Glutamatergic neuron (in vitro differentiated cells): ENCODE measurements around the gene ABCF2. TPM values are rescaled to one million over a fixed set of nuclear protein-coding genes. Genes with fewer than 3 reads are reported as not detected.

ENCODE experiments used
- DNase-seq: peaks from one replicate; pipeline ENCODE4 v3.0.0; 2022
- H3K27ac Mint-ChIP-seq: one replicate; pipeline ENCODE4 v1.8.0; 2020; ENCODE audit warnings: mild to moderate bottlenecking, mixed read lengths, inconsistent platforms; ENCODE audit not compliant: unreplicated experiment
- H3K27me3 Mint-ChIP-seq: one replicate; pipeline ENCODE4 v1.8.0; 2020; ENCODE audit warnings: mild to moderate bottlenecking, moderate library complexity, mixed read lengths, inconsistent platforms; ENCODE audit not compliant: unreplicated experiment
- H3K36me3 Mint-ChIP-seq: one replicate; pipeline ENCODE4 v1.8.0; 2020; ENCODE audit warnings: mild to moderate bottlenecking, mixed read lengths, inconsistent platforms; ENCODE audit not compliant: unreplicated experiment
- H3K4me1 Mint-ChIP-seq: one replicate; pipeline ENCODE4 v1.8.0; 2020; ENCODE audit warnings: mild to moderate bottlenecking, low read depth, mixed read lengths, inconsistent platforms; ENCODE audit not compliant: unreplicated experiment
- H3K4me3 Mint-ChIP-seq: one replicate; pipeline ENCODE4 v1.8.0; 2020; ENCODE audit warnings: mild to moderate bottlenecking, mixed read lengths, inconsistent platforms; ENCODE audit not compliant: unreplicated experiment
- H3K9me3 Mint-ChIP-seq: one replicate; pipeline ENCODE4 v1.8.0; 2020; ENCODE audit warnings: mild to moderate bottlenecking, moderate library complexity, mixed read lengths, inconsistent platforms; ENCODE audit not compliant: unreplicated experiment
- total RNA-seq: library from RNA; stranded (reverse); fragmentation: NEBNext Ultra II Directional; extraction: Animal tissue kit (Norgen Biotek cat#: 25700); gene quantifications from one replicate; pipeline ENCODE4 v1.2.1, GENCODE V29; 2021; ENCODE audit not compliant: unreplicated experiment
- TF ChIP-seq, protein P1 (sequence below): fragments of 200-600 bp; sonication (generic); IDR thresholded peaks from one replicate; pipeline ENCODE4 v1.5.0; 2021; ENCODE audit not compliant: partially characterized antibody, unreplicated experiment

The ABCF2 gene
- total RNA-seq, 1 donor from 2014 or later, result 39.1 TPM

DNA sequence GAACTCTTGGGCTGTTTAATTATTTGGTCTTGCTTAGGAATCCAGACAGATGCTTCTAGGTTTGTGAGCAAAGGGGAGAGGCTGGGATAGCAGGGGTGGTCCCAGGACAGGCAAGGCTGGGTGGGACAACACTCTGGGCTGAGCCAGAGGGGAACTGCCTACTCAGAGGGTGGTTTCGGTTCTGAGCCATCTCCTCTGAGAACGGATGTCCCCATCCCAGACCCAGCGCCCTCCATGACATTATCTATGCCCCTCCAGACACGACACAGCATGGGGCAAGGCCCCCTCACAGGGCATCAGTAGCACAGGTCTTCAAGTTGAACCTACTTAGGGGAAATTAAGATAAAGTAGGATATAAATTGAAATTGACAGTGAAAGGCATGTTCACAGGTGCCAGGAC lies 47.1 kb downstream of the ABCF2 start:
- H3K27me3 Mint-ChIP-seq, result peaks cover 10% of the 10 kb centered on the region
- peaks cover 9% of the 10 kb centered on the region for H3K9me3 Mint-ChIP-seq
- TF ChIP-seq, protein P1, sequence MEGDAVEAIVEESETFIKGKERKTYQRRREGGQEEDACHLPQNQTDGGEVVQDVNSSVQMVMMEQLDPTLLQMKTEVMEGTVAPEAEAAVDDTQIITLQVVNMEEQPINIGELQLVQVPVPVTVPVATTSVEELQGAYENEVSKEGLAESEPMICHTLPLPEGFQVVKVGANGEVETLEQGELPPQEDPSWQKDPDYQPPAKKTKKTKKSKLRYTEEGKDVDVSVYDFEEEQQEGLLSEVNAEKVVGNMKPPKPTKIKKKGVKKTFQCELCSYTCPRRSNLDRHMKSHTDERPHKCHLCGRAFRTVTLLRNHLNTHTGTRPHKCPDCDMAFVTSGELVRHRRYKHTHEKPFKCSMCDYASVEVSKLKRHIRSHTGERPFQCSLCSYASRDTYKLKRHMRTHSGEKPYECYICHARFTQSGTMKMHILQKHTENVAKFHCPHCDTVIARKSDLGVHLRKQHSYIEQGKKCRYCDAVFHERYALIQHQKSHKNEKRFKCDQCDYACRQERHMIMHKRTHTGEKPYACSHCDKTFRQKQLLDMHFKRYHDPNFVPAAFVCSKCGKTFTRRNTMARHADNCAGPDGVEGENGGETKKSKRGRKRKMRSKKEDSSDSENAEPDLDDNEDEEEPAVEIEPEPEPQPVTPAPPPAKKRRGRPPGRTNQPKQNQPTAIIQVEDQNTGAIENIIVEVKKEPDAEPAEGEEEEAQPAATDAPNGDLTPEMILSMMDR, result no peak
- H3K4me1 Mint-ChIP-seq, result peaks cover 14% of the 10 kb centered on the region
- no peak overlapping the region for H3K27ac Mint-ChIP-seq
- DNase-seq, result no peak
- H3K4me3 Mint-ChIP-seq, result no peak overlapping the region
- no peaks in the 10 kb centered on the region for H3K36me3 Mint-ChIP-seq

DNA sequence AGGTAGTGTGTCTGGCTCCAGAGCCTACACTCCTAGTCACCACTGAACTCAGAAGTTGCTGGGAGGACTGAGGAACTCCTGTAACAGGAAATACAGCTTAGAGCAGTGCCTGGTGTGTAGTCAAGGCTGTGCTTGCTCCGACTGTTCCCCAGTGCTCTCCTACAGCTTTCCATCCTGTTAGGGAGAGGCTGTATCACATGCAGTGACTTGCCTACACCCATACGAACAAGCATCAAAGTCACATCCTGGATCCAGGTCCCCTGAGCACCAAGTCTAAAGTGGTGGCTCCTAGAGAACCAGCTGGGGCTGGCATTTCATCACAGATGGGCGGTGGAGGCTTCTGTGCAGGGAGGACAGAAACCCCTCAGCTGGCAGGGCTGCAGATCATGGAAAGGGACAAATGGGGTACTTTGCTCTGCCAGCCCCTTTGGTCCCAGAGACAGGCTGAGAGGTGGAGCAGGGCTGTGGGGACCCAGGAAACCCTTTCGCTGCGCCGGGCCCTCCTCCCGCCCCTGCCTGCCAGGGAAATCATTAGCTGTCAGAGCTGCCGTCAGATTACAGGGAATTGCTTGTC lies 47.6 kb downstream of the ABCF2 start:
- DNase-seq, result no peak
- no peaks in the 10 kb centered on the region for H3K36me3 Mint-ChIP-seq
- H3K4me3 Mint-ChIP-seq, result peak overlapping the region; percentile 61
- H3K9me3 Mint-ChIP-seq, result peaks cover 7% of the 10 kb centered on the region
- H3K27me3 Mint-ChIP-seq, result peaks cover 10% of the 10 kb centered on the region
- peak overlapping the region; percentile 64 for H3K27ac Mint-ChIP-seq
- TF ChIP-seq, protein P1, result no peak
- H3K4me1 Mint-ChIP-seq, result peaks cover 14% of the 10 kb centered on the region

DNA sequence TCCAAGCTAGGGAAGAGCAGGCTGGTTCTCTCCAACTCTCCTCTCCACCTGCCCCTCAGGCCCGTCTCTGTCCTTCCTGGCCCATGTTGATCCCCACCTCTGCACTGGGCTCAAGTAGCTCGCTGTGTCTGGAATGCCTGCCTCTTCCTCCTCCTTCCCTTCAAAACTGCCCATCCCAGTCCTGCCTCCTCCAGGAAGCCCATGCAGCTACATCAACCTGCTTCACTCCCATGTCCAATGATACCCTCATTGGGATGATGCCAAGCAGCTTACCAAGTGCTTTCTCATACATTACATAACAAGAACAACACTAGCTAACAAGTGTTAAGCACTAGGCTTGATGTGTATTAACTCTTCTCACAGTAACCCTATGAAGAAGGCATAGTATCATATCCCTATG lies 48.2 kb downstream of the ABCF2 start:
- peak overlapping the region; percentile 61 for H3K4me3 Mint-ChIP-seq
- TF ChIP-seq, protein P1, result no peak

DNA sequence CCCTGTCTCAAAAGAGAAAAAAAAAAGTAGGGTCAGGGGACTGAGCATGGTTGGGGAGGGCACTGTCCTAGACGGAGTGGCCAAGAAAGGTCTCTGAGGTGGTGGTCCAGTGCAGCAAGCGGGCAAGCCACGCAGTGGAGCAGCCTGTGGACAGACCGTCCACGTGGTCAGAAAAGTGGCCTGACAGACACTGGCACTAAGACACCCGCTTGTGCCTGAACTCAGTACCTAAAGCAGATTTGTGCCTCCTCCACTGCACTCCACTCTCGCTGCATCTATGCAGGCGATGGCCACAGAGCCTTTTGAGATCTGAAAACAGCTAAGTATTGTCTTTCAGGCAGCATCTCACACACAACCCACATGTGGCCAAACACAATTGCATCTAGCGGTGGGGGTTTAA lies 48.8 kb downstream of the ABCF2 start:
- Mint-ChIP-seq H3K4me3 (no peak overlapping the region), H3K27ac (no peak overlapping the region), H3K36me3 (peaks cover 4% of the 10 kb centered on the region), H3K9me3 (peaks cover 6% of the 10 kb centered on the region), H3K27me3 (peaks cover 12% of the 10 kb centered on the region), H3K4me1 (peaks cover 14% of the 10 kb centered on the region)
- no peak for DNase-seq
- TF ChIP-seq, protein P1, result no peak

More for the DNA sequence above, 48.2 kb downstream of the ABCF2 start:
- DNase-seq, result no peak
- peaks cover 6% of the 10 kb centered on the region for H3K9me3 Mint-ChIP-seq
- no peaks in the 10 kb centered on the region for H3K36me3 Mint-ChIP-seq
- no peak overlapping the region for H3K27ac Mint-ChIP-seq
- H3K27me3 Mint-ChIP-seq, result peaks cover 10% of the 10 kb centered on the region
- peaks cover 14% of the 10 kb centered on the region for H3K4me1 Mint-ChIP-seq

DNA sequence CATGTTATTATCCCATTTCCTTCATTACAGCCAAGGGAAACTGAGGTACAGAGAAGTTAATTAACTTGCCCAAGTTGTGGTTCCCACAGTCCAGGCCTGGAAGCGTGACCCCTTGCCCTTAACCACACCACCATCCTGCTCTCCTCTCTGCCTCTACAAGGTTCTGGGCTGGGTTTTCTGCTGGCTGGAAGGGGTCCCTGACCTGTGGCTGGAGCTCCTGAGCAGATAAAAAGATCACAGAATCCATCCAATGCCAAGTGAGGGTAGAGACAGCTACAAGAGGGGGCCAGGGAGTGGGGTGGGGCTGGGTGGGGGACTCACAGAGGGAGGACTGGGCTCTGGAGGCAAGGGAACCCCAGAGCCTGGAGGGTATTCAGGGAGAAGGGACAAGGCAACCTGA lies 49.7 kb downstream of the ABCF2 start:
- peaks cover 15% of the 10 kb centered on the region for H3K4me1 Mint-ChIP-seq
- peaks cover 9% of the 10 kb centered on the region for H3K9me3 Mint-ChIP-seq
- no peak overlapping the region for H3K27ac Mint-ChIP-seq
- H3K36me3 Mint-ChIP-seq, result peaks cover 10% of the 10 kb centered on the region
- peaks cover 18% of the 10 kb centered on the region for H3K27me3 Mint-ChIP-seq
- H3K4me3 Mint-ChIP-seq, result no peak overlapping the region
- TF ChIP-seq, protein P1, result no peak
- no peak for DNase-seq
